Measurements from ENCODE around the gene PPM1H. TPM values are rescaled to one million over a fixed set of nuclear protein-coding genes. Genes with fewer than 3 reads are reported as not detected.

PPM1H gene
- total RNA-seq, 2 donors from 2014 or later: 46.4 to 74.4 TPM

GRCh38 chr12:62785941-62786559 is 148.9 kb downstream of the PPM1H start:
- Histone ChIP-seq H3K27ac (ENCODE audit: low read depth, low read length) (peak overlapping the region; percentile 45), H3K27me3 (ENCODE audit: control insufficient read depth, insufficient read depth, low read length, poor library complexity, severe bottlenecking) (no peaks in the 10 kb centered on the region), H3K9ac (ENCODE audit: extremely low read depth, low read length, poor library complexity, severe bottlenecking) (no peak overlapping the region), H3K9me3 (ENCODE audit: control insufficient read depth, low read length) (no peaks in the 10 kb centered on the region), H3K4me3 (ENCODE audit: low read length) (no peak overlapping the region), H3K36me3 (ENCODE audit: control insufficient read depth, insufficient read depth, low read length) (no peaks in the 10 kb centered on the region), H3K4me1 (ENCODE audit: control insufficient read depth, insufficient read depth, low read length) (no peaks in the 10 kb centered on the region)
- no peaks in the 10 kb centered on the region for H3K9me3 Mint-ChIP-seq
- no peak overlapping the region for H3K4me3 Mint-ChIP-seq
- no peaks in the 10 kb centered on the region for H3K27me3 Mint-ChIP-seq (ENCODE audit: insufficient read depth)
- 72 to 89% methylated on average over 5 to 8 of the region's 8 CpGs for WGBS, 2 experiments (ENCODE audit: insufficient coverage in 1 of 2, insufficient read length in 1 of 2)
- H3K27ac Mint-ChIP-seq: peak overlapping the region; percentile 76
- H3K36me3 Mint-ChIP-seq (ENCODE audit: low read depth): peaks cover 22% of the 10 kb centered on the region
- peaks cover 45% of the 10 kb centered on the region for H3K4me1 Mint-ChIP-seq
- no peak for TF ChIP-seq CTCF (conservative IDR thresholded peaks at IDR 0.05)
- peak; percentile 55 for DNase-seq

- Histone ChIP-seq H3K27ac (ENCODE audit: low read depth, low read length) (no peak overlapping the region), H3K9me3 (ENCODE audit: control insufficient read depth, low read length) (no peaks in the 10 kb centered on the region), H3K4me1 (ENCODE audit: control insufficient read depth, insufficient read depth, low read length) (no peaks in the 10 kb centered on the region), H3K36me3 (ENCODE audit: control insufficient read depth, insufficient read depth, low read length) (no peaks in the 10 kb centered on the region), H3K27me3 (ENCODE audit: control insufficient read depth, insufficient read depth, low read length, poor library complexity, severe bottlenecking) (no peaks in the 10 kb centered on the region), H3K4me3 (ENCODE audit: low read length) (no peak overlapping the region), H3K9ac (ENCODE audit: extremely low read depth, low read length, poor library complexity, severe bottlenecking) (no peak overlapping the region)
- Mint-ChIP-seq H3K9me3 (no peaks in the 10 kb centered on the region), H3K36me3 (ENCODE audit: low read depth) (peaks cover 17% of the 10 kb centered on the region), H3K4me1 (peaks cover 39% of the 10 kb centered on the region), H3K27ac (no peak overlapping the region), H3K27me3 (ENCODE audit: insufficient read depth) (no peaks in the 10 kb centered on the region), H3K4me3 (no peak overlapping the region)
- no peak for DNase-seq
- 98 to 100% methylated on average over 1 to 4 of the region's 4 CpGs for WGBS, 2 experiments (ENCODE audit: insufficient coverage in 1 of 2, insufficient read length in 1 of 2)
- no peak for TF ChIP-seq CTCF (conservative IDR thresholded peaks at IDR 0.05)
Observed at GRCh38 chr12:62784576-62784975, 150.4 kb downstream of the PPM1H start.

- no peak overlapping the region for H3K27ac Mint-ChIP-seq
- peaks cover 14% of the 10 kb centered on the region for H3K36me3 Mint-ChIP-seq (ENCODE audit: low read depth)
- no peak for TF ChIP-seq CTCF (conservative IDR thresholded peaks at IDR 0.05)
- H3K4me1 Mint-ChIP-seq: peaks cover 42% of the 10 kb centered on the region
- no peak overlapping the region for H3K4me3 Mint-ChIP-seq
- H3K9me3 Mint-ChIP-seq: no peaks in the 10 kb centered on the region
- Histone ChIP-seq H3K4me3 (ENCODE audit: low read length) (no peak overlapping the region), H3K9ac (ENCODE audit: extremely low read depth, low read length, poor library complexity, severe bottlenecking) (no peak overlapping the region), H3K4me1 (ENCODE audit: control insufficient read depth, insufficient read depth, low read length) (no peaks in the 10 kb centered on the region), H3K9me3 (ENCODE audit: control insufficient read depth, low read length) (no peaks in the 10 kb centered on the region), H3K27ac (ENCODE audit: low read depth, low read length) (no peak overlapping the region), H3K36me3 (ENCODE audit: control insufficient read depth, insufficient read depth, low read length) (no peaks in the 10 kb centered on the region), H3K27me3 (ENCODE audit: control insufficient read depth, insufficient read depth, low read length, poor library complexity, severe bottlenecking) (no peaks in the 10 kb centered on the region)
- DNase-seq: peak; percentile 55
- no peaks in the 10 kb centered on the region for H3K27me3 Mint-ChIP-seq (ENCODE audit: insufficient read depth)
- WGBS, 2 experiments (ENCODE audit: insufficient coverage in 1 of 2, insufficient read length in 1 of 2): 91 to 96% methylated on average over 5 to 6 of the region's 6 CpGs
Observed at GRCh38 chr12:62783881-62784280, 151.1 kb downstream of the PPM1H start.

All from endodermal cell (in vitro differentiated cells).